ENCODE measurements around the gene DPEP2. TPM values are rescaled to one million over a fixed set of nuclear protein-coding genes. Genes with fewer than 3 reads are reported as not detected.

Gene DPEP2
- total and polyA plus RNA-seq, 2 of the 4 experiments (the other 2 are of a cell fraction) = not detected

DNA sequence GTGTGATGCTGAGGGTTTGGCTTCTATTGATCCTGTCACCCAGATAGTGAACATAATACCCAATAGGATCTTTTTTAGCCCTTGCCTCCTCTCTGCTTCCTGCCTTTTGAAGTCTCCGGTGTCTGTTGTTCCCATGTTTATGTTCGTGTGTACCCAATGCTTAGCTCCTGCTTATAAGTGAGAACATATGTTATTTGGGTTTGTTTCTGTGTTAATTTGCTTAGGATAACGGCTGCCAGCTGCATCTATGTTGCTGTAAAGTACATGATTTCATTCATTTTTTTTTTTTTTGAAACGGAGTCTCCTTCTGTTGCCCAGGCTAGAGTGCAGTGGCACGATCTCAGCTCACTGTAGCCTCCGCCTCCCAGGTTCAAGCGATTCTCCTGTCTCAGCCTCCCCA, 46.8 kb upstream of the DPEP2 start:
- Histone ChIP-seq H2BK120ac (ENCODE audit: low read depth, low read length) (no peak overlapping the region), H3K27ac (ENCODE audit: insufficient read depth, low read length) (no peak overlapping the region), H3K56ac (ENCODE audit: extremely low read depth, insufficient read depth, low read length) (no peak overlapping the region), H3K23ac (ENCODE audit: low read depth, low read length) (no peak overlapping the region), H4K91ac (ENCODE audit: insufficient read depth, low read depth, low read length) (no peak overlapping the region), H3K9me1 (ENCODE audit: insufficient read depth, low read length) (no peaks in the 10 kb centered on the region), H3K18ac (ENCODE audit: low read depth, low read length) (no peak overlapping the region), H4K8ac (ENCODE audit: low read depth in 2 of 2, low read length in 2 of 2) (no peak overlapping the region), H2AK5ac (ENCODE audit: low read depth, low read length) (no peak overlapping the region), H3K9me3 (ENCODE audit: control insufficient read depth, insufficient read depth, low read length) (no peaks in the 10 kb centered on the region), H3K79me1 (ENCODE audit: low read depth in 1 of 2, low read length in 2 of 2) (peaks cover 0 to 3% of the 10 kb centered on the region in 2 experiments; a peak in 1 of 4 replicates), H4K5ac (ENCODE audit: low read depth, low read length) (no peak overlapping the region), H2BK15ac (ENCODE audit: low read depth, low read length) (no peak overlapping the region), H3K27me3 (ENCODE audit: control insufficient read depth, insufficient read depth, low read length) (no peaks in the 10 kb centered on the region), H2BK20ac (ENCODE audit: low read depth, low read length) (no peak overlapping the region), H3K4ac (ENCODE audit: low read depth, low read length) (no peak overlapping the region), H3K14ac (replicated peaks; ENCODE audit: low read depth, low read length) (no peak overlapping the region), H3K36me3 (ENCODE audit: control insufficient read depth, insufficient read depth, low read length) (peaks cover 22% of the 10 kb centered on the region), H2AFZ (replicated peaks; ENCODE audit: low read length, poor library complexity) (no peak overlapping the region), H3K4me1 (ENCODE audit: control insufficient read depth, insufficient read depth, low read length) (no peaks in the 10 kb centered on the region), H2AK9ac (replicated peaks; ENCODE audit: low read depth, low read length, poor library complexity) (no peak overlapping the region), H3K9ac (ENCODE audit: low read depth, low read length) (no peak overlapping the region), H4K20me1 (ENCODE audit: insufficient read depth, low read length) (no peaks in the 10 kb centered on the region), H3K4me3 (ENCODE audit: insufficient read depth, low read depth, low read length) (no peak overlapping the region), H3K4me2 (ENCODE audit: low read depth, low read length) (no peak overlapping the region), H2BK5ac (ENCODE audit: low read depth, low read length, poor library complexity, severe bottlenecking) (no peak overlapping the region)
- BruUV-seq (replicated peaks) = no TSS peak
- 100% methylated on average over 1 of the region's 7 CpGs; no CpG with 5 or more reads in 1 of the 2 experiments for WGBS, 2 experiments (ENCODE audit: extremely low coverage in 2 of 2, insufficient read length in 1 of 2)
- no peak for TF ChIP-seq RFX5 (IDR thresholded peaks at IDR 0.05; ENCODE audit: low read depth, low read length)
- TF ChIP-seq CHD1 (IDR thresholded peaks at IDR 0.05; ENCODE audit: low read depth, low read length) = no peak
- TF ChIP-seq MXI1 (IDR thresholded peaks at IDR 0.05; ENCODE audit: borderline replicate concordance, low read depth, low read length) = no peak
- TF ChIP-seq RCOR1 (IDR thresholded peaks at IDR 0.05; ENCODE audit: insufficient replicate concordance, low read length) = no peak
- no peak for TF ChIP-seq MAZ (IDR thresholded peaks at IDR 0.05; ENCODE audit: borderline replicate concordance, low read depth, low read length)
- TF ChIP-seq, protein P1, sequence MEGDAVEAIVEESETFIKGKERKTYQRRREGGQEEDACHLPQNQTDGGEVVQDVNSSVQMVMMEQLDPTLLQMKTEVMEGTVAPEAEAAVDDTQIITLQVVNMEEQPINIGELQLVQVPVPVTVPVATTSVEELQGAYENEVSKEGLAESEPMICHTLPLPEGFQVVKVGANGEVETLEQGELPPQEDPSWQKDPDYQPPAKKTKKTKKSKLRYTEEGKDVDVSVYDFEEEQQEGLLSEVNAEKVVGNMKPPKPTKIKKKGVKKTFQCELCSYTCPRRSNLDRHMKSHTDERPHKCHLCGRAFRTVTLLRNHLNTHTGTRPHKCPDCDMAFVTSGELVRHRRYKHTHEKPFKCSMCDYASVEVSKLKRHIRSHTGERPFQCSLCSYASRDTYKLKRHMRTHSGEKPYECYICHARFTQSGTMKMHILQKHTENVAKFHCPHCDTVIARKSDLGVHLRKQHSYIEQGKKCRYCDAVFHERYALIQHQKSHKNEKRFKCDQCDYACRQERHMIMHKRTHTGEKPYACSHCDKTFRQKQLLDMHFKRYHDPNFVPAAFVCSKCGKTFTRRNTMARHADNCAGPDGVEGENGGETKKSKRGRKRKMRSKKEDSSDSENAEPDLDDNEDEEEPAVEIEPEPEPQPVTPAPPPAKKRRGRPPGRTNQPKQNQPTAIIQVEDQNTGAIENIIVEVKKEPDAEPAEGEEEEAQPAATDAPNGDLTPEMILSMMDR (conservative IDR thresholded peaks at IDR 0.05; ENCODE audit: low read depth, low read length) = no peak
- TF ChIP-seq, protein P2, sequence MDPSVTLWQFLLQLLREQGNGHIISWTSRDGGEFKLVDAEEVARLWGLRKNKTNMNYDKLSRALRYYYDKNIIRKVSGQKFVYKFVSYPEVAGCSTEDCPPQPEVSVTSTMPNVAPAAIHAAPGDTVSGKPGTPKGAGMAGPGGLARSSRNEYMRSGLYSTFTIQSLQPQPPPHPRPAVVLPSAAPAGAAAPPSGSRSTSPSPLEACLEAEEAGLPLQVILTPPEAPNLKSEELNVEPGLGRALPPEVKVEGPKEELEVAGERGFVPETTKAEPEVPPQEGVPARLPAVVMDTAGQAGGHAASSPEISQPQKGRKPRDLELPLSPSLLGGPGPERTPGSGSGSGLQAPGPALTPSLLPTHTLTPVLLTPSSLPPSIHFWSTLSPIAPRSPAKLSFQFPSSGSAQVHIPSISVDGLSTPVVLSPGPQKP (IDR thresholded peaks at IDR 0.05; ENCODE audit: borderline replicate concordance, low read depth, low read length) = no peak
- TF ChIP-seq BHLHE40 (IDR thresholded peaks at IDR 0.05; ENCODE audit: low read depth, low read length) = no peak
- TF ChIP-seq FOS (IDR thresholded peaks at IDR 0.05; ENCODE audit: low read depth, low read length) = no peak
- no peak for TF ChIP-seq RAD21 (IDR thresholded peaks at IDR 0.05; ENCODE audit: low read length)
- TF ChIP-seq SMC3 (IDR thresholded peaks at IDR 0.05; ENCODE audit: low read depth, low read length) = no peak
- TF ChIP-seq, protein P3, sequence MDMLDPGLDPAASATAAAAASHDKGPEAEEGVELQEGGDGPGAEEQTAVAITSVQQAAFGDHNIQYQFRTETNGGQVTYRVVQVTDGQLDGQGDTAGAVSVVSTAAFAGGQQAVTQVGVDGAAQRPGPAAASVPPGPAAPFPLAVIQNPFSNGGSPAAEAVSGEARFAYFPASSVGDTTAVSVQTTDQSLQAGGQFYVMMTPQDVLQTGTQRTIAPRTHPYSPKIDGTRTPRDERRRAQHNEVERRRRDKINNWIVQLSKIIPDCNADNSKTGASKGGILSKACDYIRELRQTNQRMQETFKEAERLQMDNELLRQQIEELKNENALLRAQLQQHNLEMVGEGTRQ (IDR thresholded peaks at IDR 0.05; ENCODE audit: low read depth, low read length) = no peak
- TF ChIP-seq POLR2A (IDR thresholded peaks at IDR 0.05; ENCODE audit: low read depth, low read length) = no peak
- no peak for TF ChIP-seq MAFK (IDR thresholded peaks at IDR 0.05; ENCODE audit: low read depth, low read length)
- TF ChIP-seq CEBPB (IDR thresholded peaks at IDR 0.05; ENCODE audit: low read depth, low read length) = no peak
- TF ChIP-seq NFE2L2 (IDR thresholded peaks at IDR 0.05; ENCODE audit: low read depth, low read length) = no peak
- DNase-seq (no peak), ATAC-seq (ENCODE audit: low read depth) (no peak)
- dilution Hi-C loops (cut with HindIII; ENCODE audit: low sequenced_read_pairs, unreplicated experiment) = no loop called here
- ChIA-PET POLR2A (ENCODE audit: unreplicated experiment) (no interaction called here), CTCF (no interaction called here)
- intact Hi-C loops (cut with micrococcal nuclease) = no loop called here
- in situ Hi-C loops (cut with MboI; ENCODE audit: low sequenced_read_pairs) = no loop called here

Data from IMR-90 (cell line).